Left ventricle myocardium superior (tissue), 1 donor: ENCODE measurements around the gene GNG7. TPM values are rescaled to one million over a fixed set of nuclear protein-coding genes. Genes with fewer than 3 reads are reported as not detected.
"Not testable (repeated sequence)": the region's sequence is repeated elsewhere in the genome, so short reads cannot be mapped to it uniquely, and the experiment has no call there.

Experiments used
- ATAC-seq: fragments of 200-7000 bp; cut with Tn5 transposase; one replicate; pipeline ENCODE4 v1.9.1; 2020; ENCODE audit warnings: mild to moderate bottlenecking, moderate library complexity
- DNase-seq: peaks from one replicate; pipeline ENCODE4 v3.0.0-alpha.2; 2020
- intact Hi-C: fragments of 100-400 bp; cut with micrococcal nuclease; formaldehyde crosslinking; loops from one replicate; pipeline ENCODE4 v1.11.0; 2022
- total RNA-seq: library from RNA; stranded (reverse); fragmentation: NEBNext Ultra II Directional; extraction: Animal tissue kit (Norgen Biotek cat#: 25700); gene quantifications from one replicate; pipeline ENCODE4 v1.2.1, GENCODE V29; 2021
- donor health status: DM: no; HTN: yes; CAD: no; lungs with severe emphysema.

Gene GNG7
- total RNA-seq, 1 donor from 2014 or later: 39.3 TPM

DNA sequence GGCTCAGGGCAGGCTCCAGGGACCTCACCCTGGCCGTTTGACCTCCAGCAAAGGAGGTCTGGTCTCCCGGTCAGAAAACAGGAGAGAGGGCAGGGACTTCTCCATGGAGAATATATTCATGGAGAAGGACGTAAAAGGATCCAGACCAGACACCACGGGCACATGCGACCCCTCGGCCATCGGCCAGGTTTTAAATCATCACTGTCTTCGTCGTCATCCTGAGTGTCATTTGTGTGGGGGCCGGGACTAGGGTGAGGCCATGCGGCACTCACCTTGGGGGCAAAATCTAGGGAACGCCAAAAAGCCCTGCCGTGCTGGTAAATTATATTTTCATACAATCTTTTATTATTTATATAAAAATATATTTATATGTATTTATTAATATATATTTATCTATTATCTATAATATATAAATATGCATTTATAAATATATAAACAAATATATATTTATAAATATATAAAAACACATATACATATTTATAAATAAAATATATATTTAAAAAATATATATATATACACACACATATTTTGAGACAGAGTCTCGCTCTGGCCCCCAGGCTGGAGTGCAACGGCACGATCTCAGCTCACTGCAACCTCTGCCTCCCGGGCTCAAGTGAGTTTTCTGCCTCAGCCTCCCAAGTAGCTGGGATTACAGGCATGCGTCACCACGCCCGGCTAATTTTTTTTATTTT, 151.2 kb downstream of the GNG7 start:
- ATAC-seq: no peak
- no peak for DNase-seq
- intact Hi-C loops: no loop called here

- ATAC-seq: peak; percentile 8
- intact Hi-C loops: no loop called here
- peak; percentile 73 for DNase-seq
These were observed 151.9 kb downstream of the GNG7 start for GRCh38 chr19:2550431-2551171.

GRCh38 chr19:2549701-2550191, 152.7 kb downstream of the GNG7 start:
- intact Hi-C loops: no loop called here
- peak; percentile 82 for DNase-seq
- ATAC-seq: peak; percentile 39

- peak; percentile 26 for DNase-seq
- intact Hi-C loops: no loop called here
- ATAC-seq: no peak
These were observed 153.5 kb downstream of the GNG7 start for GRCh38 chr19:2548966-2549365.

GRCh38 chr19:2547721-2548120, 154.8 kb downstream of the GNG7 start:
- intact Hi-C loops: no loop called here
- DNase-seq (peak; percentile 30), ATAC-seq (no peak)

GRCh38 chr19:2547033-2547680, 155.3 kb downstream of the GNG7 start:
- intact Hi-C loops: no loop called here
- ATAC-seq (no peak), DNase-seq (peak; percentile 18)

GRCh38 chr19:2546128-2547032, 156.1 kb downstream of the GNG7 start:
- ATAC-seq (peak; percentile 74), DNase-seq (peak; percentile 92)
- intact Hi-C loops: no loop called here

DNA sequence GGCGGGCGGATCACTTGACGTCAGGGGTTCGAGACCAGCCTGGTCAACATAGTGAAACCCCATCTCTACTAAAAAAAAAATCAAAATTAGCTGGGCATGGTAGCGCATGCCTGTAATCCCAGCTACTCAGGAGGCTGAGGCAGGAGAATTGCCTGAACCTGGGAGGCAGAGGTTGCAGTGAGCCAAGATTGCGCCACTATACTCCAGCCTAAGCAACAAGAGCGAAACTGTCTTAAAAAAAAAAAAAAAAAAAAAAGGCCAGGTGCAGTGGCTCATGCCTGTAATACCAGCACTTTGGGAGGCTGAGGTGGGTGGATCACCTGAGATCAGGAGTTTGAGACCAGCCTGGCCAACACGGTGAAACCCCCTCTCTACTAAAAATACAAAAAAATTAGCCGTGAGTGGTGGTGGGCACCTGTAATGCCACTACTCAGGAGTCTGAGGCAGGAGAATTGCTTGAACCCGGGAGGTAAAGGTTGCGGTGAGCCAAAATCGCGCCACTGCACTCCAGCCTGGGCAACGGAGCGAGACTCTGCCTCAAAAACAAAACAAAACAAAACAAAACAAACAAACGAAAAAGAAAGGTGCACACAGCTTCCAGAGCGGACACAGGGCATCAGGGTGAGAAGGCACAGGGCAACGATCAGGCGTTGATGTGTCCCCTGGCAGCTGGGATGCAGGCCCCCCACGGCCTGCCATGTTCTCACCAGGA, 156.9 kb downstream of the GNG7 start:
- intact Hi-C loops: not testable (repeated sequence)
- peak; percentile 0 for DNase-seq

GRCh38 chr19:2544576-2545415, 157.7 kb downstream of the GNG7 start:
- peak; percentile 32 for DNase-seq
- intact Hi-C loops: loop anchor here (5.0 kb wide), 1 partner anchor 67 kb away; the partner anchor contains the start of gene GADD45B
- ATAC-seq: no peak

More for the DNA sequence above, 156.9 kb downstream of the GNG7 start:
- ATAC-seq: not testable (repeated sequence)

GRCh38 chr19:2543463-2544442, 158.7 kb downstream of the GNG7 start:
- DNase-seq: peak; percentile 95

GRCh38 chr19:2543072-2543462, 159.4 kb downstream of the GNG7 start:
- not testable (repeated sequence) for ATAC-seq, DNase-seq
- intact Hi-C loops: loop anchor here (5.0 kb wide), 1 partner anchor 66 kb away; the partner anchor contains the start of gene GADD45B

More at GRCh38 chr19:2543463-2544442, 158.7 kb downstream of the GNG7 start:
- peak; percentile 75 for ATAC-seq
- intact Hi-C loops: loop anchor here (5.0 kb wide), 1 partner anchor 66 kb away; the partner anchor contains the start of gene GADD45B

DNA sequence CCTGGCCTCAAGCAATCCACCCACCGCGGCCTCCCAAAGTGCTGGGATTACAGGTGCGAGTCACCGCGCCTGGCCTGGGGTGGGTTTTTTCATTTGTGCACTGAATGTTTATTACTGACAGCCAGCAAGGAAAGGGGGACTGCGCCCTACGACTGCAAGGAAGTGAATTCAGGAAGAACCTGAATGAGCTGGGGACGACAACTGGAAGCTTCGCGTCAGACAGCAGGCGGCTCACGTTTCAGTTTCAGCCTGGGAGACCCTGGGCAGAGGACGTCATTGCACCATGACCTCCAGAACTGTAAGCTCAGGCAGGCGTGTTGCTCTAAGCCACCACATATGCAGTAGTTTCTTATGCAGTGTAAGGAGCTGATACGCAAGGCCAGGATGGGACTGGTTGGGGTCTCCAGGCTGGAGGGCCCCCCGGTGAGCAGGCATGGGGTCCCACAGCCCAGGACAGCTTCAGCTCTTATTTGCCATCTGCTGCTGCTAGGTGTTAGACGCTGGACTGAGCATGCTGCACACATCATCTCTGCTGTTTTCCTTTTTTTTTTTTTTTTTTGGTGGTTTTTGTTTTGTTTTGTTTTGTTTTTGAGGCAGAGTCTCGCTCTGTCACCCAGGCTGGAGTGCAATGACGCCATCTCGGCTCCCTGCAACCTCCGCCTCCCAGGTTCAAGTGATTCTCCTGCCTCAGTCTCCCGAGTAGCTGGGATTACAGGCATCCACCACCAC, 160.0 kb downstream of the GNG7 start:
- intact Hi-C loops: loop anchor here (5.0 kb wide), 1 partner anchor 65 kb away; the partner anchor contains the start of gene GADD45B
- DNase-seq (peak; percentile 41), ATAC-seq (no peak)

DNA sequence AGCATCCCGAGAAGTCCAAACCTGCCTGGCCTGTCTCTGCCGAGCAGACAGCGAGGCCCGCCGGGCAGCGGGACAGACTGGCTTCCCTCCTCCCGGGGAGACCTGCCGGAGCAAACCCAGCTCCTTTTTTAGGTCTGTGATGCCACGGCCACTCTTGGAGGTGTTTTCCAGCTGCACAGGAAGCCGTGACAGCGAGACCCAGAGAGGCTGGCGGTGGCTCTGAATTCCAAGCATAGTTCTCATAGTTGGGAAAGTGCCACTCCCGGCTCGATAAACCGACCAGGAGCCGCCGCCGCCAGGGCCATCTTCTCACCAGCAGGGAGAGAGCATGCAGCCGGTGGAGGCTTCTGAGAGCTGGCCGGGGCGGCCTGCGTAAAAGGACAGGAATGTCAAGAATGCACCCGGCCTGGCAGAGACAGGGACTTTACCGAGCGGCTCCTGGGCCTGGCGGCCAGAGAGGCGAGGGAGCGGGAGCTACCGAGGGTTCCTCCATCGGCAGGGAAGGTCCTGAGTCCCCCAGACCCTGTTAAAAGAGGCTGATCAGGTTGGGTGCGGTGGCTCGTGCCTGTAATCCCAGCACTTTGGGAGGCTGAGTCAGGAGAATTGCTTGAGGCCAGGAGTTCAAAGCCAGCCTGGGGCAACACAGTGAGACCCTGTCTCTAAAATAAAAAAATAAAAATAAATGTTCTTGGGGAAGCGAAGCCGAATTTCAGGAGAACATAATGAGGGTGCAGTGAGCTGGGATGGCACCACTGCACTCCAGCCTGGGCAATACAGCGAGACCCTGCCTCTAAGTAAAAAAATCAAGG, 161.6 kb downstream of the GNG7 start:
- intact Hi-C loops: loop anchor here (5.0 kb wide), 1 partner anchor 64 kb away; the partner anchor contains the start of gene GADD45B
- peak; percentile 95 for DNase-seq
- peak; percentile 81 for ATAC-seq

DNA sequence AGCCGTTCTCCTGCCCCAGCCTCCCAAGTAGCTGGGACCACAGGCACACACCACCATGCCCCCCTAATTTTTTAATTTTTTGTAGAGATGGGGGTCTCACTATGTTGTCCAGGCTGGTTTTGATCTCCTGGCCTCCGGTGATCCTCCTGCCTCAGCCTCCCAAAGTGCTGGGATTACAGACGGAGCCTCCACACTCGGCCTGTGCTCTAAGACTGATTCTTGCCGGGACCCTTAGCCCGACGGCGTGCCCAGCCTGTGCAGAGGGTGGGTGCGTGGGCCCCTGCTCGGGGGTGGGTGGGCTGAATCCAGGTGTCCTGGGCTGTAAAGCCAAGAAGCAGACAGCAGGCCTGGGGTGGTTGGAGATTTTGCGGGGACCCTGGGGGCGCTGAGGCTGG, 162.2 kb downstream of the GNG7 start:
- DNase-seq (no peak), ATAC-seq (no peak)
- intact Hi-C loops: loop anchor here (5.0 kb wide), 1 partner anchor 63 kb away; the partner anchor contains the start of gene GADD45B
